ENCODE measurements around the gene PIWIL1.

The PIWIL1 gene

GRCh38 chr12:130338794-130339601 lies 1.3 kb downstream of the PIWIL1 start:
- DNase-seq: no peak

GRCh38 chr12:130339951-130340350 lies 2.3 kb downstream of the PIWIL1 start:
- DNase-seq: no peak

GRCh38 chr12:130342442-130342841 lies 4.8 kb downstream of the PIWIL1 start:
- no peak for DNase-seq

GRCh38 chr12:130342842-130343241 lies 5.2 kb downstream of the PIWIL1 start:
- DNase-seq: no peak

- no peak for DNase-seq
Measured at GRCh38 chr12:130344529-130344928, 6.8 kb downstream of the PIWIL1 start.

- DNase-seq: no peak
Measured at GRCh38 chr12:130345292-130345691, 7.6 kb downstream of the PIWIL1 start.

- no peak for DNase-seq
Measured at GRCh38 chr12:130347588-130347987, 9.9 kb downstream of the PIWIL1 start.

GRCh38 chr12:130350715-130351114 lies 13.0 kb downstream of the PIWIL1 start:
- no peak for DNase-seq

- DNase-seq: no peak
Measured at GRCh38 chr12:130351326-130351725, 13.6 kb downstream of the PIWIL1 start.

GRCh38 chr12:130353081-130353480 lies 15.4 kb downstream of the PIWIL1 start:
- DNase-seq: no peak

- DNase-seq: no peak
Measured at GRCh38 chr12:130354407-130354806, 16.7 kb downstream of the PIWIL1 start.

- no peak for DNase-seq
Measured at GRCh38 chr12:130356222-130356621, 18.5 kb downstream of the PIWIL1 start.

GRCh38 chr12:130357241-130357640 lies 19.6 kb downstream of the PIWIL1 start:
- DNase-seq: no peak

GRCh38 chr12:130357729-130358330 lies 20.1 kb downstream of the PIWIL1 start:
- no peak for DNase-seq

- DNase-seq: no peak
Measured at GRCh38 chr12:130362060-130362459, 24.4 kb downstream of the PIWIL1 start.

GRCh38 chr12:130364578-130364977 lies 26.9 kb downstream of the PIWIL1 start:
- no peak for DNase-seq

- no peak for DNase-seq
Measured at GRCh38 chr12:130366159-130366558, 28.5 kb downstream of the PIWIL1 start.

- DNase-seq: no peak
Measured at GRCh38 chr12:130367003-130367402, 29.3 kb downstream of the PIWIL1 start.

GRCh38 chr12:130367523-130367922 lies 29.8 kb downstream of the PIWIL1 start:
- DNase-seq: no peak

GRCh38 chr12:130369816-130370215 lies 32.1 kb downstream of the PIWIL1 start:
- DNase-seq: no peak

GRCh38 chr12:130371296-130371695 lies 33.6 kb downstream of the PIWIL1 start:
- no peak for DNase-seq

GRCh38 chr12:130372936-130373335 lies 35.2 kb downstream of the PIWIL1 start:
- no peak for DNase-seq

- no peak for DNase-seq
Measured at GRCh38 chr12:130374083-130374482, 36.4 kb downstream of the PIWIL1 start.
